HG03432 (cell line): ENCODE measurements around the gene AMPD2.

Experiments used
- ATAC-seq: cut with Tn5 transposase; IDR thresholded peaks from one replicate; pipeline ENCODE4 v1.9.1; 2021; ENCODE audit warnings: mild to moderate bottlenecking, moderate library complexity; ENCODE audit not compliant: unreplicated experiment

AMPD2 gene

DNA sequence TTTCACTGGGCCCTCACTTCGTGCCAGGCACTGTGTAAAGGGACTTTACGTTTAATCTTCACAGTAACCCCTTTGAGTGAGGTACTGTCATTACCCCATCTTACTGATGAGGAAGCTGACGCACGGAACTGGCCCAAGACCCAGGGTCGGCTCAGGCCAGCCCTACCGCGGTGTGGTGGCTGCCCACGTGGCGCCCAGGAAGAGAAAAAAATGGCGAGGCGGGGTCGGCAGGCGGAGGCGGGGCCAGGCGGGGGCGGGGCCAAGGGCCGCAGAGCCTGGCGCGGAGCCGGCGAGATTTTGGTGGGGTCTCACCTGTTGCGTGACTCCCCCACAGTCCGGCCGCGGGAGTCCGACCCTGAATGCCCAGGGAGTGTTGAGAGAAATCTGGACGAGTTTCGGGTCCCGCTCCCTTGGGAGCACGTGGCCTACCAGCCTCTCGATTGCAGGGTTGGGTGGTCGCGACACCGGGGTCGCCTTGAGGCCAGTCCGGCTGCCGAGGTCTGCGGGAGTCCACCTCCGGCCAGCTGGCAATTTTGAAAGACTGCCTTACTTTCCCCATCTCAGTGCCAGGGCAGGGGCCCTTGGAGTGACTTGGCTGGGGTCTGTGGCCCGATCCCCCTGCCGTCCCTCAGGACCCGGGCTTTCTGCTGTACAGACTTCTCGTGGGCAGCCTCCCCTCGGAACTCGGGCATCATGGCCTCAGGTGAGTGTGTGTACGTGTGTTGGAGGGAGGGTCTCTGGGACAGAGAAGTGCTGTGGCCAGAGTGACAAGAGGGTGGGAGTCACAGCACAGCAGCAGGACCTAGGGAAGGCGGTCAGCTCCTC lies at the start of gene AMPD2, which contains the start of gene GNAT2:
Gene AMPD2, plus strand, starts transcription at position 262 of the 825 bp plus-strand sequence. CDS start 1,339 bp downstream, outside the sequence.
Gene GNAT2, minus strand, starts transcription at position 41 of the 825 bp plus-strand sequence. CDS start 6,746 bp downstream, outside the sequence.
- peak; percentile 50 for ATAC-seq

GRCh38 chr1:109570414-109570813 lies 49.2 kb upstream of the AMPD2 start:
- no peak for ATAC-seq

- ATAC-seq, result no peak
Measured at GRCh38 chr1:109573785-109574184, 45.9 kb upstream of the AMPD2 start.

DNA sequence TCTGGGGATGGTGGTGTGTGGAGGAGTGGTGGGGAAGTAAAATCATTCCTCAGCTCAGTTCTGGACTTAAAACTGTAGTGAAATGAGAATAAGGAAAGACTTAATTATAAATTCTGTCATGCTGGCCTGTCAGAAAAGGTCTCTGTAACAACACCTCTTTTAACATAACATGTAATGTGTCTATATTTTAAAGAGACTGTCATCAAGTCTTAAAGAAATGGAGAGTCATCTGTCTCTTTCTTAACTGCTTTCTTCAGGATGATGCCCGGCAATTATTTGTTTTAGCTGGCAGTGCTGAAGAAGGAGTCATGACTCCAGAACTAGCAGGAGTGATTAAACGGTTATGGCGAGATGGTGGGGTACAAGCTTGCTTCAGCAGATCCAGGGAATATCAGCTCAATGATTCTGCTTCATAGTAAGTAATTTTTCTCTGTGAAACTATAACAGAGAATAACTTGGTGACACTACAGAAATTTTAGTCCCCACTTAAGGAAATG lies 40.6 kb upstream of the AMPD2 start:
- ATAC-seq, result no peak

DNA sequence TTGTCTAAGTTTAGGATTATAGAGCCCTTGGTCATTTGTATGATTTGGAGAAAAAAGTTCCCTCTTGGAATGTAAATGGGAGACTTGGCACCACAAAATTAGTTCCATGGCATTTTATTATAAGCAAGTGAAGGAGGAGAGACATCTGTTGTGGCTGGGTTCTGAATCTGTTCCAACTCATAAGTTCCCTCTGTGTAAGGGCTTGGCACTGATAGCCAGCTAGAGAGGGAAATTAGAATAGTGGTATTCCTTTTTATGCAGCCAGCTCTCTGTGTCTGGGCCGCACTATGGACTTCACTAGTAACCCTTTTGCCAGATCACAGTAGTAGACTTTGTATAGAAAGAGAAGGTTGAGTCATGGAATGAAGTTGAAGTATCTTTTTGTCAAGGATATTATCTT lies 40.1 kb upstream of the AMPD2 start:
- ATAC-seq, result no peak

- ATAC-seq, result no peak
Measured at GRCh38 chr1:109582021-109582420, 37.6 kb upstream of the AMPD2 start.

- no peak for ATAC-seq
Measured at GRCh38 chr1:109584766-109585165, 34.9 kb upstream of the AMPD2 start.

- ATAC-seq, result no peak
Measured at GRCh38 chr1:109586055-109586454, 33.6 kb upstream of the AMPD2 start.

- no peak for ATAC-seq
Measured at GRCh38 chr1:109589177-109589576, 30.5 kb upstream of the AMPD2 start.

DNA sequence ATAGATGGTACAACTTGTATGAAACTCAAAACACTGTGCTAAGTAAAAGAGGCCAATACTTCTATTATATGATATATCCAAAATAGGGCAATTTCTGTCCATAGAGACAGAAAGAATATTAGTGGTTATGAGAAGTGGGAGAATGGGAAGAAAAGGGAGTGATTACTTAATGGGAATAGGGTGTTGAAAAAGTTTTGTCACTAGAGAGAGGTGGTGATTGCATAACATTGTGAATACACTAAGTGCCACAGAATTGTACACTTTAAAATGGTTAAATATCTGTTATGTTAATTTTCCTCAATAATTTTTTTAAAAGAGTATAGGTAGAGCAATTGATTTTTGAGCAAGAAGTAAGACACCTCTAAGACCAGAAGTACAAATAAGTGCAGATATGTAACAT lies 30.0 kb upstream of the AMPD2 start:
- no peak for ATAC-seq

DNA sequence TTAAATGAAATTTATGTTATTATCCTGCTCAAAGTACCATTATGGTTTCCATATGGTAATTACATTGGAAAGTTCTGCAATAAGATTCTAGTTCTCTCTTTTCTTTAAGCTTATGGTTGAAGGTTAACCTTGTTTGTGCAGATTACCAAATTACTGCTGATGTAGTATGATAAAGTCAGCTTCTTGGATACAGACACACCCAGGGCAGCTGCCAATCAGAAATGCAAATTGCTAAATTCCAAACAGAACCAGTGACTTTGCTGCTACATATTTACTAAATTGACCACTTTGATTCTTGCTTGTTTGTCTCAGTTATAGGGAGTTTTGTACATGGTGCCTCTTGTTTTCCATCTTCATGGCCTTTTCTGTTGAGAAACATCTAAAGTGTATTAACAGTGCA lies 26.7 kb upstream of the AMPD2 start:
- no peak for ATAC-seq

GRCh38 chr1:109595531-109595930 lies 24.1 kb upstream of the AMPD2 start:
- no peak for ATAC-seq

DNA sequence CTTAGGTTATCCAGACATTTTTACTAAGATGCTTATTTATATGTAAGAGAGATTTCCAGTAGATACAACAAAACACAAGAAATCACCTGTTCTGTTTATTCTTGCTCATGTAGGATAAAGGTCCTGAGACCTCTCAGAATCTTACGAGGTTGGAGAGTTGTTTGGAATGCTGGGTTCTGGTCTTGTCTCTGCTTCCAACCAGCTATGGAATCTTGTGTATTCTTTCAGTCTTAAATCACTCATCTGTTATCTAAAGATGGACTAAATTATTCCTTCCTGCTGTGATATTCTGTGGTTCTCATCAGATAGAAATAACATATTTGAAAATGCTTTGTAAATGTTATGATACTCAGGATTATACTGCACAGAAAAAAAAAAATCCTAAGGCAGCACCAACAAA lies 21.5 kb upstream of the AMPD2 start:
- no peak for ATAC-seq

- ATAC-seq, result no peak
Measured at GRCh38 chr1:109598655-109599054, 21.0 kb upstream of the AMPD2 start.

GRCh38 chr1:109603229-109603628 lies 16.4 kb upstream of the AMPD2 start:
- ATAC-seq, result no peak

- ATAC-seq, result no peak
Measured at GRCh38 chr1:109605381-109605780, 14.3 kb upstream of the AMPD2 start.

DNA sequence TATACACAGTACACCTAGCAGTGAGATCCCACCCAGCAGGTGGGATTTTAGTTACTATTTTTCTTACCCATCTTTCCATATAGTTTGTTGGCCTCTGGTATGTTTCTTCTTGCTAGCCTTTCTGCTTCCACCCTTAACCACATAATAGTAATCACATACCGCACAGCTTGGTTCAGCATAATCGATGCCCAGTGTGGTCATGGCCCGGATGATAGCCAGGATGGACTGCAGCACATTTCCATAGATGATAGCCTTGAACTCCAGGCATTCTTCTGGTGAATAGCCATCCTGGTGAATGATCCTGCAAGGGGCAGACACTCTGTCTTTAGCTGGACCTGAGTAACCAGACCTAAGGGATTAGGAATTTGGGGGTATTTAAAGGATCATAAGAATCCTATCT lies 9.8 kb upstream of the AMPD2 start:
- ATAC-seq, result no peak

DNA sequence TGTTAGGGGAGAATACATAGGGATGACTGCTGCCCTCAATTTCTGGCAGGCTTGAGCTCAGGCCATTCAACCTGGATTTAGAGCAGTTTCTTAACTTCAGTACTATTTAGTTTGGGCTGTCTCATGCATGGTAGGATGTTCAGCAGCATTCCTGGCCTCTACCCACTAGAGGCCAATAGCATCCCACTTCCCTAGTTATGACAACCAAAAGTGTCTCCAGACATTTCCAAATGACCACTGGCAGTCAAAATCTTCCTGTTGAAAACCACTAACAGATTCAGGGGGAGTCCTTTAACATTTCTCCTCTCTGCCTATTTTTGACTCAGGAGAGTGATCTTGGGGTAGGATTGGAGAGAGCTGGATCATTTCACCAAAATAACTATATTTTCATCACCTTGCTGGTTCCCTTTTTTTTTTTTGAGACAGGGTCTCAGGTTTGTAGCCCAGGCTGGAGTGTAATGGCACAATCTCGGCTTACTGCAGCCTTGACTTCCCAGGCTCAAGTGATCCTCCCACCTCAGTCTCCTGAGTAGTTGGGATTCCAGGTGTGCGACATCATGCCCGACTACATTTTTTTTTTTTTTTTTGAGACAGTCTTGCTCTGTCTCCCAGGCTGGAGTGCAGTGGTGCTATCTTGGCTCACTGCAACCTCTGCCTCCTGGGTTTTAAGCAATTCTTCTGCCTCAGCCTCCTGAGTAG lies 8.9 kb upstream of the AMPD2 start:
- no peak for ATAC-seq

DNA sequence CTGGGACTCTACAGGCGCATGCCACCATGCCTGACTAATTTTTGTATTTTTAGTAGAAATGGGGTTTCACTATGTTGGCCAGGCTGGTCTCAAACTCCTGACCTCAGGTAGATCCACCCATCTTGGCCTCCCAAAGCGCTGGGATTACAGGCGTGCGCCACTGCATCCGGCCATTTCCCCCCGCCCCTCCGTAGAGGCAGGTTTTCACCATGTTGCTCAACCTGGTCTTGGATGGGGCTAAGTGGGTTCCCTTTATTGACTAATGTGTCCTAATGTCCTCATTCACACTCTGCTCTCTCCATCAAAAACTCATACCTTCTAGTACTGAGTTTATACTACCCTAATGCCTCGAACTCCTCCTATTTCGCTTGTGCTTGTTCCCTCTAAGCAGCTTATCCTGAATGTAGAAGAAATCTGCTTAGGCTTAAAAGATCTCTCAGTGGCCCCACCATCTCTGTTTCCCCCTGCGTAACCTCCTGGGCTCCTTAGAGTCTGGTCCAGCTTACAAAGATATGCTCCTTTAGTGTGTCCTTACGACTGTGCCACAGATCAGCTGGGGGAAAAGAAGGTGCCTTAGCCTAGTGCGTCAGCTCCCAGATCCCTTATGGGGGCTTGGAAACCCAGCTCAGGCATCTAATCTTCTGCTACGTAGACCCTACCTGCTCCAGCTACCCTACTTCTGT lies 8.2 kb upstream of the AMPD2 start:
- ATAC-seq, result no peak

DNA sequence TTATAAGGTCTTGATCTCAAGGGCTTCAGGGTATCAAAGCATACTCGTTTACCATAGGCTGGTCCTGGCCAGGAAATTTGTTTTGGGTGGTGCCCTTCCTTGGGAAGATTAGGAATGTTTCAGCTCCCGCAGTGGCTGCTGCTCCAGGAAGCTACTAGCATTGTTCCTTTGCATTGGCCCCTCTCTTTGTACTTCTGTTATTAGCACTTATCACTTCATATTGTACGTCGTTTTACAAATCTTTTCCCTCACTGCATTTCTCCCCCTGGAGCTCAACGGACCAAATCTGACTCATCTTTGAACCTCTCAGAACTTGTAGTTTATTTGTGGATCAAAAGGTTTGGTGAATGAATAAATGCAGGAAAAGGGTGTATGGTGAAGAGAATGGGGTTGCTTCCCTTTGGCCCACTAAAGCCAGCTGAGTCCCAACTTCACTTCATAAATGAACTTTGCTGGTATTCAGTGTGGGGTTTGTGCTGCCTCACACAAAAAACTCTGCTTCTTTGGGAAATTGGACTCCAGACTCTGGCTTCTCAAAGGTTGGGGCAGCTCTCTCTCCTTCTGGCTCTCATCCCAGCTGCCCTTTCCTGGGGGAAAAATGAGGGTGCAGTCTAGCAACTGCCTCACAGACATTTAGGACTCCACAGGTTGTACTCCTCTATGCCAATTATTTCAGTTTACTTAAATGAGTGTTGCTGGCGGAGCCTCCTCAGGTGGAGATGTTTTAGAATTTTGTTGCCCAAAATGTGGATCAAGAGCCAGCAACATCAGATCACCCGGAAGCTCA lies 6.1 kb upstream of the AMPD2 start:
- no peak for ATAC-seq

- no peak for ATAC-seq
Measured at GRCh38 chr1:109615879-109616278, 3.8 kb upstream of the AMPD2 start.
